H1 (cell line): ENCODE results near the gene ABL2.

Source experiments
- CBX8 ChIP-seq: fragments of 300-800, 300-1000 bp; sonication (generic); IDR thresholded peaks from 2 replicates; pipeline ENCODE4 v1.7.1; 2016; ENCODE audit warnings: low read depth, low read length, borderline replicate concordance
- CEBPB ChIP-seq: IDR thresholded peaks from 2 replicates; pipeline ENCODE4 v1.6.1; 2012; ENCODE audit warnings: low read depth, low read length
- CREB1 ChIP-seq: IDR thresholded peaks from 2 replicates; pipeline ENCODE4 v1.6.1; 2012; ENCODE audit warnings: inconsistent platforms
- EP300 ChIP-seq, 2 experiments: IDR thresholded peaks; 1 replicate in 1 of 2; 2 replicates in 1 of 2; pipeline ENCODE4 v1.6.1; 2011 to 2012; ENCODE audit warnings: low read depth in 2 of 2, low read length in 2 of 2, mild to moderate bottlenecking in 2 of 2, borderline replicate concordance in 1 of 2, inconsistent platforms in 1 of 2, moderate library complexity in 1 of 2
- GABPA ChIP-seq: IDR thresholded peaks from 2 replicates; pipeline ENCODE4 v1.6.1; 2011; ENCODE audit warnings: mild to moderate bottlenecking, low read length, moderate library complexity, borderline replicate concordance; ENCODE audit not compliant: insufficient read depth
- JUN ChIP-seq: IDR thresholded peaks from 2 replicates; pipeline ENCODE4 v1.6.1; 2011; ENCODE audit warnings: low read depth, mild to moderate bottlenecking, improper control_type of control experiment, low read length
- KDM5A ChIP-seq: fragments of 200-600 bp; IDR thresholded peaks from 2 replicates; pipeline ENCODE4 v1.7.1; 2012; ENCODE audit warnings: mild to moderate bottlenecking, low read length, inconsistent platforms, mixed read lengths
- POLR2A ChIP-seq, 2 experiments: IDR thresholded peaks; 1 replicate in 1 of 2; 2 replicates in 1 of 2; pipeline ENCODE4 v1.6.1; 2011; ENCODE audit warnings: low read depth in 2 of 2, low read length in 2 of 2, mild to moderate bottlenecking in 2 of 2; ENCODE audit errors: control extremely low read depth in 1 of 2
- POLR2AphosphoS5 ChIP-seq: IDR thresholded peaks from 2 replicates; pipeline ENCODE4 v1.6.1; 2011; ENCODE audit warnings: low read depth, low read length
- SIN3A ChIP-seq, 2 experiments: IDR thresholded peaks in 1 of 2; conservative IDR thresholded peaks in 1 of 2; 2 replicates each; pipeline ENCODE4 v1.6.1; 2011 to 2012; ENCODE audit warnings: low read length in 2 of 2, improper control_type of control experiment in 1 of 2, low read depth in 1 of 2, mild to moderate bottlenecking in 1 of 2
- SP1 ChIP-seq: IDR thresholded peaks from 2 replicates; pipeline ENCODE4 v1.6.1; 2011; ENCODE audit warnings: low read depth, low read length
- TEAD4 ChIP-seq: IDR thresholded peaks from 2 replicates; pipeline ENCODE4 v1.6.1; 2012; ENCODE audit warnings: low read depth, low read length, inconsistent platforms, mixed read lengths
- YY1 ChIP-seq: IDR thresholded peaks from 2 replicates; pipeline ENCODE4 v1.6.1; 2011; ENCODE audit warnings: low read depth, mild to moderate bottlenecking, low read length
- TF ChIP-seq, protein P1 (sequence below), 3 experiments: IDR thresholded peaks; 1 replicate in 2 of 3; 2 replicates in 1 of 3; pipeline versions ENCODE4 v1.5.1 to v1.6.1; 2011; ENCODE audit warnings: low read length in 3 of 3, mild to moderate bottlenecking in 3 of 3, inconsistent platforms in 2 of 3, low read depth in 1 of 3, moderate library complexity in 1 of 3; ENCODE audit not compliant: insufficient read depth in 1 of 3; ENCODE audit errors: control extremely low read depth in 1 of 3

DNA sequence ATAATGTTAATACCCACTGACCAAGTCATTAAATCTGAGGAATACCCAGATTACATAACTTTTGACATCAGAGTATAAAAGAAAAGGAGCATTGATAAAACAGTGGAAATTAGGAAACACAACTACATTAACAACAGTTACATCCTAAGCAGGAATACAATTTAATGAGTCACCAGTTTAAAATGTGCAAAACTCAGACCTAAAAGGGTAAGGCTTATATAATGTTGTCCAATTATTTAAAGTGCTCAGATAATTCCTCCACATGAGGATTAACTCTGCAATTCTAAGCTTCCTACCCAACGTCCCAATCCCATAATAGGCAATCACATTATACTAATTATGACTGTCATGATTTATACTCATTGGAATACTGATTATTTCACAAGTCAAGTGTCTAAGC is 50.5 kb downstream of the ABL2 start:
- TF ChIP-seq POLR2A (IDR thresholded peaks at IDR 0.05; ENCODE audit: control extremely low read depth in 1 of 2, low read depth in 2 of 2, low read length in 2 of 2), result no peak
- no peak for TF ChIP-seq CBX8
- TF ChIP-seq, protein P1, sequence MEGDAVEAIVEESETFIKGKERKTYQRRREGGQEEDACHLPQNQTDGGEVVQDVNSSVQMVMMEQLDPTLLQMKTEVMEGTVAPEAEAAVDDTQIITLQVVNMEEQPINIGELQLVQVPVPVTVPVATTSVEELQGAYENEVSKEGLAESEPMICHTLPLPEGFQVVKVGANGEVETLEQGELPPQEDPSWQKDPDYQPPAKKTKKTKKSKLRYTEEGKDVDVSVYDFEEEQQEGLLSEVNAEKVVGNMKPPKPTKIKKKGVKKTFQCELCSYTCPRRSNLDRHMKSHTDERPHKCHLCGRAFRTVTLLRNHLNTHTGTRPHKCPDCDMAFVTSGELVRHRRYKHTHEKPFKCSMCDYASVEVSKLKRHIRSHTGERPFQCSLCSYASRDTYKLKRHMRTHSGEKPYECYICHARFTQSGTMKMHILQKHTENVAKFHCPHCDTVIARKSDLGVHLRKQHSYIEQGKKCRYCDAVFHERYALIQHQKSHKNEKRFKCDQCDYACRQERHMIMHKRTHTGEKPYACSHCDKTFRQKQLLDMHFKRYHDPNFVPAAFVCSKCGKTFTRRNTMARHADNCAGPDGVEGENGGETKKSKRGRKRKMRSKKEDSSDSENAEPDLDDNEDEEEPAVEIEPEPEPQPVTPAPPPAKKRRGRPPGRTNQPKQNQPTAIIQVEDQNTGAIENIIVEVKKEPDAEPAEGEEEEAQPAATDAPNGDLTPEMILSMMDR (IDR thresholded peaks at IDR 0.05; ENCODE audit: control extremely low read depth in 1 of 3, insufficient read depth in 1 of 3, low read depth in 1 of 3, low read length in 3 of 3), result no peak
- TF ChIP-seq EP300 (IDR thresholded peaks at IDR 0.05; ENCODE audit: borderline replicate concordance in 1 of 2, low read depth in 2 of 2, low read length in 2 of 2), result no peak
- no peak for TF ChIP-seq SIN3A (conservative IDR thresholded peaks at IDR 0.05 in 1 of 2, IDR thresholded peaks at IDR 0.05 in 1 of 2; ENCODE audit: low read depth in 1 of 2, low read length in 2 of 2)
- TF ChIP-seq KDM5A, result no peak
- TF ChIP-seq SP1, result no peak
- TF ChIP-seq YY1, result no peak
- no peak for TF ChIP-seq GABPA
- no peak for TF ChIP-seq CEBPB
- TF ChIP-seq JUN, result no peak
- TF ChIP-seq POLR2AphosphoS5, result no peak
- no peak for TF ChIP-seq CREB1
- TF ChIP-seq TEAD4, result no peak
